Effector memory CD4-positive, alpha-beta T cell (primary cell): ENCODE results near the gene LIN7C.

Experiments
- DNase-seq, 3 donors: peaks; one replicate each; pipeline ENCODE4 v3.0.0-alpha.2; 2020
- H3K27ac ChIP-seq: 2 replicates; pipeline ENCODE4 v1.7.0; 2013; ENCODE audit warnings: mild to moderate bottlenecking, low read length, moderate library complexity; ENCODE audit not compliant: insufficient read depth, poor library complexity, severe bottlenecking
- H3K27me3 ChIP-seq: replicated peaks from 2 replicates; pipeline ENCODE4 v1.7.0; 2013; ENCODE audit warnings: mild to moderate bottlenecking, low read length; ENCODE audit not compliant: insufficient read depth, control insufficient read depth, poor library complexity, severe bottlenecking
- H3K36me3 ChIP-seq: 2 replicates; pipeline ENCODE4 v1.7.0; 2013; ENCODE audit warnings: mild to moderate bottlenecking, low read length, moderate library complexity; ENCODE audit not compliant: control insufficient read depth, insufficient read depth
- H3K4me1 ChIP-seq: 2 replicates; pipeline ENCODE4 v1.7.0; 2013; ENCODE audit warnings: low read length, mild to moderate bottlenecking; ENCODE audit not compliant: control insufficient read depth, insufficient read depth, poor library complexity, severe bottlenecking
- H3K4me3 ChIP-seq: 2 replicates; pipeline ENCODE4 v1.7.0; 2013; ENCODE audit warnings: low read length, low read depth, mild to moderate bottlenecking; ENCODE audit not compliant: insufficient read depth, poor library complexity, severe bottlenecking
- H3K9me3 ChIP-seq: 2 replicates; pipeline ENCODE4 v1.7.0; 2013; ENCODE audit warnings: mild to moderate bottlenecking, low read length, moderate library complexity; ENCODE audit not compliant: control insufficient read depth

LIN7C gene

DNA sequence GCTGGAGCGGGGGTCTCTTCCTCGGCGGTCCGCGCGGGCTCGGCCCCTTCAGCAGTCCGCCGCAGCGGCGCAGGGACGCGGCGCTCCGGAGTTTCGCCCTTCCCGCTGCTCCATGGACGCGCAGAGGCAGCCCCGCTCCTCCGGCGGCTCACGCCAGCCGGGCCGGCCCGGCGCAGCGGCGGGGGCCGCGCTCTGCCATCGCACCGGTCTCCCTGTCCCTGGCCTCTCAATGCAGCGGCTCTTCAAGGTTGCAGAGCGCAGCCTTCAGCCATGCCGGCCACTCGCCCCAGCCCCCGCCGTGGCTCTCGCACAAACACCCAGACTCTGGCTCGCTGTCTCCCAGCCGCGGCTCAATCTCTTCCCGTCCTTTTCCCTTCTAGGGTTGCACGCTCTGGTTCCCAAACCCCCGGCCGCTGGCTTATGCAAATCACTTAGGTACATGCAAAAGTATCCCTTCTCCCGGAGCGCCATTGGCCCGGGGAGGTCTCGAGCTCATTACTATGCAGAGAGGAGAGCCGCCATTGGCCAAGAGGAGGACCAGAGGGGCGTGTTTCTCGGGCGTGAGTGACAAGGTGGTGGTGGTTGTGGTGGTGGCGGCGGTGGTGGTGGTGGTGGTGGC is 34.1 kb downstream of the LIN7C start, which contains the start of gene LGR4:
LGR4 (minus strand) TSS at position 393 of the 619 bp plus-strand sequence. CDS start 488 bp downstream, outside the sequence.
- Histone ChIP-seq H3K4me1 (peaks cover 2% of the 10 kb centered on the region), H3K36me3 (no peaks in the 10 kb centered on the region), H3K9me3 (no peaks in the 10 kb centered on the region), H3K27me3 (peaks cover 4% of the 10 kb centered on the region), H3K27ac (no peak within 1 kb of the TSS), H3K4me3 (peak within 1 kb of the TSS; percentile 72)
- peak; percentile 51 to 64 (median 64) for DNase-seq

- Histone ChIP-seq H3K4me3 (peak overlapping the region; percentile 72), H3K9me3 (no peaks in the 10 kb centered on the region), H3K27ac (no peak overlapping the region), H3K27me3 (peaks cover 4% of the 10 kb centered on the region), H3K36me3 (no peaks in the 10 kb centered on the region), H3K4me1 (peaks cover 2% of the 10 kb centered on the region)
- peak in 2 of 3 donors; percentile 5 for DNase-seq
These were observed 34.8 kb downstream of the LIN7C start for GRCh38 chr11:27471589-27472397.

DNA sequence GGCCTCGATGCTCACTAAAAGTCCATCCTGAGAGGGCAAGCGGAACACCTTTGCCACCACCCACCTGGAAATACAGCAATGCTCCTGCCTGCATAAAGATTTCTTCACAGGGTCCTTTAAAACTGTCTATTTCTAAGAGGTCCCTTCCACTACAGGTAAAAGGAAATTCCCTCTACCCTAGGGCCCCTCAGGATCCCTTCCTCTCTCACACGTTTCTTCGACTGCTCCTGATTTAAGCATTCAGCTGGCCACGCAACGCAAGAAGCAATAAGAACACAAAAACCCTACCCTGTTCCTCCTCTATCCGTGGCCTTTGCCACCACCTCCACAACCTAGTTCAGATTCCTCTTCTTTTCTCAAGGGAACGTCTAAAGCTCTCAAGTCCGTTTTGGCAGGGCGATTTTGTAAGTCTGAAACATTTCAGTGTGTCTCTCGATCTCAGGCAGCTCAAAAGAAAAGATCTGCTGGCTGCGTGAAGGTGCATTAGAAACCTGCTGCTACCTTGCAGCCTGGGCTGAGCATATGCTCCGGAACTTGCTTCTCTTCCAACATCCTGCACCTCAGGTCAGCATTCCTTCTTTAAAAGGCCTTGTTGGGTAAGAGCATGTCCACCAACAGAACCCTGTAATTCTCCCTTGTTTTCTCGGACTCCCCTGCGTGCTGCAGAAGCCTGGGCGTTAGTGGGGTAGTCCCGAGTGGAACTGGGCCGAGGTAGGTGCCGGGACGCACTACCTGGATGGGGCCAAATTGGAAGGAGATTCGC is 35.6 kb downstream of the LIN7C start:
- Histone ChIP-seq H3K27ac (no peak overlapping the region), H3K4me3 (peak overlapping the region; percentile 72), H3K27me3 (peaks cover 4% of the 10 kb centered on the region), H3K4me1 (peaks cover 2% of the 10 kb centered on the region), H3K36me3 (no peaks in the 10 kb centered on the region), H3K9me3 (no peaks in the 10 kb centered on the region)
- no peak for DNase-seq

DNA sequence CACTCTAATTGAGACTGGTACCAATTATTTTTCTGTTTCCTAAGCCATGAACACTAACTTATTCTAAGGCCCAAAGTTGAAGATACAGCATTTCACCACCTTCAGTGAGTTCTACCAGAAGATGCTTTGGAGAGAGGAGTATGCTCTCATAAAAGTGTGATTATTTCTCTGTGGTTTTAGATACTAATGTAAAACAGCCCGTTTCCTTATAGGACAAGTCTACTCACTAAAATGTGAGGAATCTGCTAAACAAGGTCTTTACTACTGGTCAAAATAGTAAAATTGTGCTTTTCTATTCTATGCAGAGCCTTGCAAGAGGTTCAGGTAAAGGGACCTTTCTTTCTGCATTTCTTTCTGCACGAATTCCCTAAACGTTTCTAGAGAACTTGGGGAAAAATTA is 36.4 kb downstream of the LIN7C start:
- DNase-seq: no peak
- Histone ChIP-seq H3K9me3 (no peaks in the 10 kb centered on the region), H3K4me3 (no peak overlapping the region), H3K4me1 (peaks cover 2% of the 10 kb centered on the region), H3K36me3 (no peaks in the 10 kb centered on the region), H3K27ac (no peak overlapping the region), H3K27me3 (peaks cover 4% of the 10 kb centered on the region)

DNA sequence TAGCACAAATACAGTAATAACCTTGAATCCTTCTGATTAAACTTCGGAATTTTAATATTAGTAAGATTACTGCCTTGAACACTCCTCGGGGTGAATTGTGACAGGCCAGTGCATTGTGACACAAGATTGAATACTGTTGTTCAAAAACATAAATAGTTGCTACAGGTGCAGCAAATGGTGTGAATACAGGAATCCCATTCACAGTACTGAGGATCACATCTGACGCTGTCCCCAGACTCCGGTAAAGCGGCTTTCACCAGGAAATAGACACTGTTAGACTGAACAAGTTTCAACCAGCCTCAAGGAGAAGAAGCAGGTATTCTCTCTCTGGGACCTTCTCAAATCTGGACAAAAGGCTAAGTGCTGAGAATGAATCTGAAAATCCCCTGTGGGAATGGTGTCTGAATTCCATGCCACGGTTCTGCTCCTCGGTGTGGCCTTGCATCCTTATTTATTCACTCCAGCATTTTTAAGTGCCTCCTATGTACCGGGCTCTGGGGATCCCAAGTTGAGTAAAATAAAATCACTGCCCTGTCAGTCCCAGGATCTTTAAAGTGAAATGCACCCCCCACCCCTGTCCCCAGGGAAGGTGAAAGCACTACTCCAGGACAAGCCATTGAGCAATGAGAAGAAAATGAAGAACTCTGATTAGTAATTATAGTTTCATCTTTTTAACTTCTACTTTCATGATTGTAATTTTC is 37.4 kb downstream of the LIN7C start:
- no peak overlapping the region for H3K27ac ChIP-seq

DNA sequence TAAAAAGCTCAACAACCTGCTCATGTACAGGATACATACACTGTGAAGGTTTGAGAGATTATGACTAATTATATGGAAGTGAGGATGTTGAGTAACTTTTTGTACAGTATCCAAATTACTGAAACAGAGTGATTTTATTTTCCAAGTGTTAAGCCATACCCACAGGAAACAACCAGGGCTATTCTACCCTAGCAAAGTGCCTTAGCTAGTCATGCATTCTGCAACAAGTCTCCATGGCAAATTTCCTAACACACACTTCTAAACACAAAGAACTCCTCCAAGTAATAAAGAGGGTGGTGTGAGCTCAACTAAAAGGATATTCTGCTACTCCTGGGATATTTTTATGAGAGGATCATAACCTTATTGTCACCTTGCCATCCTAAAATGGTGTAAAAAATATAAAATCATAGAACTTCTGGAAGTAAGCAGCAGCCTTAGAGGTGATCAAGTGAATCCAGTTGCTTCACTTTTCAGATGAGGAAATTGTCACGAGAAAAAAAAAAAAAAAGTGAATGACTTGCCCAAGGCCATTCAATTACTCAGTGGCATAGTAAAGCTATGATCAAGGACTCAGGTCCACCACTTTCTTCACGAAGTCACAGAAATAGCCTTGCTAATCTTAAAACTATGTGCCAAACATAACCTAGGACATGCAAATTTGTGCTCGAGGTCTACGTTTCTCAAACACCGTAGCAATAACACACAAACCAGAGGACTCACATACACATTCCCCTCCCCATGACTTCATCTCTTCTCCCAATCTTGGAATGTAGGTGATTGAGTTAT is 38.2 kb downstream of the LIN7C start:
- Histone ChIP-seq H3K4me1 (peaks cover 2% of the 10 kb centered on the region), H3K36me3 (no peaks in the 10 kb centered on the region), H3K9me3 (no peaks in the 10 kb centered on the region), H3K27me3 (peaks cover 4% of the 10 kb centered on the region), H3K27ac (no peak overlapping the region), H3K4me3 (no peak overlapping the region)
- no peak for DNase-seq

More for the DNA sequence above, 37.4 kb downstream of the LIN7C start:
- H3K27me3 ChIP-seq: peaks cover 4% of the 10 kb centered on the region
- H3K4me1 ChIP-seq: peaks cover 2% of the 10 kb centered on the region
- no peak for DNase-seq
- no peaks in the 10 kb centered on the region for H3K9me3 ChIP-seq
- H3K36me3 ChIP-seq: no peaks in the 10 kb centered on the region
- H3K4me3 ChIP-seq: no peak overlapping the region

- no peaks in the 10 kb centered on the region for H3K36me3 ChIP-seq
- no peak for DNase-seq
- H3K9me3 ChIP-seq: no peaks in the 10 kb centered on the region
- no peak overlapping the region for H3K4me3 ChIP-seq
- peaks cover 2% of the 10 kb centered on the region for H3K4me1 ChIP-seq
- no peaks in the 10 kb centered on the region for H3K27me3 ChIP-seq
- H3K27ac ChIP-seq: no peak overlapping the region
These were observed 39.2 kb downstream of the LIN7C start for GRCh38 chr11:27467181-27467913.

GRCh38 chr11:27466363-27466762 is 40.2 kb downstream of the LIN7C start:
- Histone ChIP-seq H3K9me3 (no peaks in the 10 kb centered on the region), H3K36me3 (no peaks in the 10 kb centered on the region), H3K4me3 (no peak overlapping the region), H3K4me1 (peaks cover 1% of the 10 kb centered on the region), H3K27ac (no peak overlapping the region), H3K27me3 (no peaks in the 10 kb centered on the region)
- DNase-seq: no peak
